Activated naive CD8-positive, alpha-beta T cell treated with anti-CD3 and anti-CD28 coated beads, Interleukin-2, amount 10 ng/mL, durations not matched to agents 7 days and 5 days (primary cell): ENCODE results near the gene MVD. TPM values are rescaled to one million over a fixed set of nuclear protein-coding genes. Genes with fewer than 3 reads are reported as not detected.

ENCODE experiments used
- ATAC-seq: fragments of 150-1000 bp; cut with Tn5 transposase; one replicate; pipeline ENCODE4 v1.10.0; 2021; ENCODE audit warnings: low read depth, moderate library complexity
- POLR2A ChIA-PET: fragments of 350-600 bp; sonication (Branson Sonifier 250); formaldehyde crosslinking; loops from one replicate; lab custom pipeline; 2021; ENCODE audit warnings: antibody characterized with exemption; lab: Charles Lee
- DNase-seq: peaks from one replicate; pipeline ENCODE4 v3.0.0; 2021
- H3K27ac Mint-ChIP-seq: one replicate; pipeline ENCODE4 v1.8.0; 2022; ENCODE audit warnings: mild to moderate bottlenecking, mixed read lengths
- H3K27me3 Mint-ChIP-seq: one replicate; pipeline ENCODE4 v1.8.0; 2022; ENCODE audit warnings: mild to moderate bottlenecking, moderate library complexity, mixed read lengths
- H3K36me3 Mint-ChIP-seq: one replicate; pipeline ENCODE4 v1.8.0; 2021; ENCODE audit warnings: mild to moderate bottlenecking, mixed read lengths
- H3K4me1 Mint-ChIP-seq: one replicate; pipeline ENCODE4 v1.8.0; 2021; ENCODE audit warnings: mixed read lengths
- H3K4me3 Mint-ChIP-seq: one replicate; pipeline ENCODE4 v1.8.0; 2022; ENCODE audit warnings: mild to moderate bottlenecking, moderate library complexity, mixed read lengths
- H3K9me3 Mint-ChIP-seq: one replicate; pipeline ENCODE4 v1.8.0; 2021; ENCODE audit warnings: mixed read lengths
- total RNA-seq, 2 experiments: library from RNA; stranded (reverse); gene quantifications; one replicate each; pipeline ENCODE4 v1.2.3, GENCODE V29; 2021

MVD gene
- total RNA-seq, 2 experiments from 2014 or later = 80.7 to 84.2 TPM

DNA sequence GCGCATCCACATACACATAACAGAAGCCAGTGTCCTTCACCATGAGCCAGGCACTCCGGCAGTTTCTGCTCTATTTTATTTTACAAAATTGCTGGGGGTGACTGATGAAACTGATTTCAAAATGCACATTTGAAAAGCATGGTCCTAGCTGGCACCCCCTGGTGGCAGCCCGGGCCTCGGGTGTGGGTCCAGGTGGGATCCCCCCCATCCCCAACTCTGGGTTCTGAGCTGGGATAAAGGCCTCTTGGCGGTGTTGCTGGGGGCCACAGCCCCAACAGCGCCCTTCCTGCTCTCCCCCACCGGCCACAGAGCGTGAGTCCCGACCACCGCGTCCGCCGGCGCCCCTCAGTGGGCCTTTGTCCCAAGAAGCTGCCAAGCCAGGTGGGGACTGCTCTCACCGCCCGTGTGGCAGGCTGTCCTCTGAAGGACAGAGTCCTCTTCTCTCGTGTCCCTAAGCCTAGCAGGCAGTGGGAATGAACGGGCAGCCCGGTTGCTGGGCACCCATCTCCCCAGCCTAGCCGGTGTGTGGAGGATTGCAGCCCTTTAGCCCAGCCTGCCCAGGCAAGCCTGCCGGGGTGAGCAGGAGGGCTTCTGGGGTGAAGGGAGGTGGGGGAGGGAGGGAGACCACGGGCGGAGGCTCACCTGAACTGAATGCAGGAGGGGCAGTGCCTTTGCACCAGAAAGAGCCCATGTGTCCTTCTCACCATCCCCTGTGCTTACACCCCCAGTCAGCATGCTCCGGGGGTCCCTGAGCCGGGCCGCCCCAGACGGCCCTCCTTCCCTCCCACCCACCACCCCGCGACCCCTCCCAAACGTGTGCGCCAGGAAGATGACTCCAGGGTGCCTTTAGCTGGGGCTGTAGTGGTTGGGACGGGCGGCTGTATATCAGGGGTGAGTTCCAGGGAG is 22.5 kb upstream of the MVD start:
- Mint-ChIP-seq H3K4me3 (peak overlapping the region; percentile 86), H3K36me3 (peaks cover 5% of the 10 kb centered on the region), H3K27ac (peak overlapping the region; percentile 73), H3K9me3 (no peaks in the 10 kb centered on the region), H3K4me1 (peaks cover 35% of the 10 kb centered on the region), H3K27me3 (peaks cover 1% of the 10 kb centered on the region)
- ATAC-seq (peak; percentile 10), DNase-seq (peak; percentile 81)
- POLR2A ChIA-PET = interaction anchor here (0.6 to 4.3 kb wide), 5 partner anchors 17 to 125 kb away, joined by 3 to 66 read pairs (median 4); partner anchors contain the start of gene CYBA

DNA sequence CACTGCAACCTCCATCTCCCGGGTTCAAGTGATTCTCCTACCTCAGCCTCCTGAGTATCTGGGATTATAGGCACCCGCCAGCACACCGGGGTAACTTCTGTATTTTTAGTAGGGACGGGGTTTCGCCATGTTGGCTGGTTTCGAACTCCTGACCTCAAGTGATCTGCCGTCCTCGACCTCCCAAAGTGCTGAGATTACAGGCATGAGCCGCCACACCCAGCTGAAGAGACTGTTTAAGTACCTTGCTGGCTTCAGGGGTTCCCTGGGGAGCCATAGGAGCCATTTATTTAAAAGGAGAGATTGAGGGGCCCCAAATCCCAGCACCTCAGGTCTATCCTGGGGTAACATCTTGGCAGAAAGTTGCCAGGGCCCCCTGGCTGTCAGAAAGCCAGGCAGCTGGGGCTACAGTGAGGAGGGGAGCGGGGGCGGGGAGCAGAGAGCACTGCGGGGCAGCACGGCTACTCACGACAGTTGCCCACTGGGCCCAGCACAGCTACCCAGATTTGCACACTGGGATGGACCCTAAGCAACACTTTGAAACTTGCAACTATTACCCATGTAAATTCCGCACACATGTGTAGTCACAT is 21.8 kb upstream of the MVD start:
- Mint-ChIP-seq H3K27ac (peak overlapping the region; percentile 73), H3K27me3 (peaks cover 1% of the 10 kb centered on the region), H3K4me3 (peak overlapping the region; percentile 86), H3K4me1 (peaks cover 35% of the 10 kb centered on the region), H3K36me3 (peaks cover 8% of the 10 kb centered on the region), H3K9me3 (no peaks in the 10 kb centered on the region)
- DNase-seq = no peak
- ATAC-seq = no peak
- POLR2A ChIA-PET = interaction anchor here (0.8 to 4.3 kb wide), 3 partner anchors 18 to 125 kb away, joined by 3 to 66 read pairs (median 4); no protein-coding TSS in a partner anchor

DNA sequence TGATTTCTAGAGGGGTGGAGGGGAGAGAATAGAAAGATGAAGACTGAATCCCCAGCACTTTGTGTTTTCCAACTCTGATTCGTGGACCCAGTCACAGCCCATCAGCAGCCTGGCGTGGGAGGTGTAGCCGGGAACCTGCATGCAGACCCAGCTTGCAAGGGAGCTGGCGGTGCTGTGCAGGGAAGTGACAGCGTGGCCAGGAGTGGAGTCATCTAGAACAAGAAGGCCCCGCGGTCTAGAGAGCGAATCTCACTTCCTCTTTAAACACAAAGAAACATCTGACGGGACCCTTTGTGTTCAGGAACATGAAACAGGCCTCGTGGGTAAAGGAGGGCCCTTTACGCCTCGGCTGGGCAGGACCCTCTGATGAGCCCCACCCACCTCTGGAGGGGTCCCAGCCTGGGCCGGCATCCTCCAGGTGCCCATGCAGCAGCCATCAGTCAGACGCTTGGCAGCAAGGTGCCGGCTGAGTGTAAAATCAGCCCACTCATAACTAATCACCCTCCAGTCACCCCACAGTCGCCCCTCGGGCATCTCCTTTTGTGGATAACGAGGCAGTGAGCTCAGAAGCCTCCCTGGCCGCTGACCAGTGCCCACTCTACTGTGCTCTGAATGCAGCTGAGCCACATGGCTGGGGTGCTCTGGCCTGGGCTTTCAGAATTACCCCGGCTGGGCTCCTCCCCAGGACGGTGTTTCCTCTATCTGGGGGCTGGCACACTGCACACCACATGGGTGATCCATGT is 19.0 kb upstream of the MVD start:
- Mint-ChIP-seq H3K4me3 (peak overlapping the region; percentile 81), H3K27ac (peak overlapping the region; percentile 98), H3K9me3 (no peaks in the 10 kb centered on the region), H3K36me3 (peaks cover 8% of the 10 kb centered on the region), H3K4me1 (peaks cover 27% of the 10 kb centered on the region), H3K27me3 (no peaks in the 10 kb centered on the region)
- DNase-seq = peak; percentile 65
- ATAC-seq = peak; percentile 65
- POLR2A ChIA-PET = interaction anchor here (1.0 to 3.4 kb wide), 13 partner anchors 10 to 511 kb away, joined by 3 to 23 read pairs (median 3); partner anchors contain the start of gene MVD

DNA sequence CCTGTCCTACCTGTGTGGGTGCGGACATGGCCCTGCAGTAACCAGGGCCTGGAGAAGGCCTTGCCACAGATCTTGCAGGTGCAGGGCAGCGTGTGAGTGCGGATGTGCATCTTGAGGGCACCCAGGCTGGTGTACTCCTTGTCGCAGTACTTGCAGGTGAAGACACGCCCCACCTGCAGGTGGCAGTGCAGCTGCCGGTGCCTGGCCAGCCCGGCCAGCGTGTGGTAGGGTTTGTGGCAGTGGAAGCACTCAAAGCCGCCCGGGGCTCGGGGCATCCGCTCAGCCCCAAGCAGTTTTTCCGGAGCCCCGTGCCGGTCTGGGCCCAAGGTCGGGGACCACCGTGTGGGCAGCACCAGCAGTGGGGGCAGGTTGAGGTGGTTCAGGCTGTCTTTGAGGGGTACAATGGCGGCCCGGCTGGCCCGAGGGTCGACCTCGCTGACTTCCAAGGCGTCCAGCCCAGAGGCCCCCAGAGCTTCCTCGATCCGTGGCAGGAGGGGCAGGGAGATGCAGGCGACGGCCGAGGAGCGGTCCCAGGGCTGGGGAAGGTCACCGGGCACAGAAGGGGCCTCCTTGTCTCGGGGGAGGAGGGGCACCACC is 18.3 kb upstream of the MVD start:
- POLR2A ChIA-PET = interaction anchor here (1.0 to 3.4 kb wide), 11 partner anchors 9 to 113 kb away, joined by 3 to 23 read pairs (median 5); partner anchors contain the start of gene MVD

DNA sequence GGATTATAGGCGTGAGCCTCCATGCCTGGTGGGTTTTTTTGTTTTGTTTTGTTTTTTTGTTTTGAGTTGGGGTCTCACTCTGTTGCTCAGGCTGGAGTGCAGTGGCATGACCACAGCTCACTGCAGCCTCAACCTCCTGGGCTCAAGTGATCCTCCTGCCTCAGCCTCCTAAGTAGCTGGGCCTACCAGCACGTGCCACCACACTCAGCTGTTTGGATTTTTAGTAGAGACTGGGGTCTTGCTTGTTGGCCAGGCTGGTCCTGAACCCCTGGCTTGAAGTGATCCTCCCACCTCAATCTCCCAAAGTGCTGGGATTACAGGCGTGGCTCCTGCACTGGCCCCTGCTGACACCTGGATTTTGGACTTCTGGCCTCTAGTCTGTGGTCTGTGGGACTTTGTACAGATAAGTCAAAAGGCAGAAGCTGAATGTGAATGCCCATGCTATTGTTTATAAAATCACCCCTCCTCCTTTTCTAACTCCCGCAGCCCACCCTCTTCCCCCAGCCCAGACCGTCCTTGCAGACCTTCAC is 17.7 kb upstream of the MVD start:
- Mint-ChIP-seq H3K36me3 (peaks cover 8% of the 10 kb centered on the region), H3K27me3 (no peaks in the 10 kb centered on the region), H3K9me3 (no peaks in the 10 kb centered on the region), H3K4me3 (peak overlapping the region; percentile 81), H3K4me1 (peaks cover 27% of the 10 kb centered on the region), H3K27ac (peak overlapping the region; percentile 98)
- ATAC-seq (no peak), DNase-seq (no peak)
- POLR2A ChIA-PET = interaction anchor here (0.8 to 3.4 kb wide), 9 partner anchors 9 to 113 kb away, joined by 3 to 23 read pairs (median 5); no protein-coding TSS in a partner anchor

More for the DNA sequence above, 18.3 kb upstream of the MVD start:
- Mint-ChIP-seq H3K27ac (peak overlapping the region; percentile 98), H3K27me3 (no peaks in the 10 kb centered on the region), H3K36me3 (peaks cover 8% of the 10 kb centered on the region), H3K9me3 (no peaks in the 10 kb centered on the region), H3K4me1 (peaks cover 27% of the 10 kb centered on the region), H3K4me3 (peak overlapping the region; percentile 81)
- DNase-seq (peak; percentile 70), ATAC-seq (peak; percentile 7)

DNA sequence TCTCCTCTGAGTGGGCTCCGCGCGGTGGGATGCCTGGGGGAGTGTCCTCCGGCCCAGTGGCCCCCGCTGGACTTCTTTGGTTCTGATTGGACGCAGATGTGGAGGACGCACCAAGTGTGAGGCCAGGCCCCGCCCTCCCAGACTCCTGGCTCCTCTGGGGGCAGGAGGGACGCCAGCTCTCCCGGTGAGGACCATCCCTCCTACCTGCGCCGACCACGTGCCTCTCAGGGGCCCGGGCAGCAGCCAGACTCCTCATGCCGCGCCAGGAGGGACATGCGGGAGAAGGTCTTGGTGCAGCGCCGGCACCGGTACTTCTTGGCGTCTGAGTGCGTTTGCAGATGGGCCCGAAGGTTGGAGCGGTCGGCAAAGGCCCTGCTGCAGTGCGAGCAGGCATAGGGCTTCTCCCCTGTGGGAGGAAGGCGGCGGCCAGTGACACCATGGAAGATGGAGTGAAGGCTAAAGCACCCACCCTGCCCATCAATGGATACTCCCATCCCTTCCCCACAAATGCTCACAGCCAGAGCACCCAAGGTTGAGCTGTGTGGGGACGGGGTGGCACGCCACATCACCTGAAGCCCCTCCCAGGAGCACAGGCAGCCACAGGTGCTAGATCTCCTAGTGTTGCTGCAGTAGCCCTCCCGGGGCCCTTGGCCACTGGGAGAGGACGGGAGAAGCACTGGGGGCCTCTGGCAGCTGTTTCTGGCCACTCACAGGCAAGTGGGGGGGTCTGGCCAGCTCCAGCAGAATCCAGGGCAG is 15.5 kb upstream of the MVD start:
- H3K27ac Mint-ChIP-seq = no peak overlapping the region
- H3K36me3 Mint-ChIP-seq = peaks cover 8% of the 10 kb centered on the region
- DNase-seq (no peak), ATAC-seq (no peak)
- peaks cover 20% of the 10 kb centered on the region for H3K4me1 Mint-ChIP-seq
- no peaks in the 10 kb centered on the region for H3K9me3 Mint-ChIP-seq
- POLR2A ChIA-PET = no interaction called here
- no peak overlapping the region for H3K4me3 Mint-ChIP-seq
- no peaks in the 10 kb centered on the region for H3K27me3 Mint-ChIP-seq

DNA sequence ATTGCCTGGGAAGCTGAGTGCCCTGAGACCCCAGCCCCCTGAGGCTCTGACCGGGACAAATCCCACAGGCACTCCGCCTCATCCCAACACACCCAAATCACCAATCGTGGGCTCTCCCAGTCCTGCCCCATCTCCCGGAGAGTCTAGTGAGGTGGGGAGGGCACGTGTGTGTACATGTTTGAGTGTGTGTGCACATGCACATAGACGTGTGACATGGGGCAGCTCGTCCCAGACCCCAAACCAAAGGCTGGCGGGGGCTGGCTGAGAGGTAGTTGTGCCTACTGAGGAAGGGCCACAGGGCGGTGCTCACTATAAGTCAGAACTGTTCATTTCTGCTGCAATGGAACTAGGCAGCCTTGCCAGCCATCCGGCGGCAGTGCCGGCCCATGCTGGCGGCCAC is 14.8 kb upstream of the MVD start:
- H3K27ac Mint-ChIP-seq = no peak overlapping the region
- H3K4me3 Mint-ChIP-seq = no peak overlapping the region
- H3K9me3 Mint-ChIP-seq = no peaks in the 10 kb centered on the region

DNA sequence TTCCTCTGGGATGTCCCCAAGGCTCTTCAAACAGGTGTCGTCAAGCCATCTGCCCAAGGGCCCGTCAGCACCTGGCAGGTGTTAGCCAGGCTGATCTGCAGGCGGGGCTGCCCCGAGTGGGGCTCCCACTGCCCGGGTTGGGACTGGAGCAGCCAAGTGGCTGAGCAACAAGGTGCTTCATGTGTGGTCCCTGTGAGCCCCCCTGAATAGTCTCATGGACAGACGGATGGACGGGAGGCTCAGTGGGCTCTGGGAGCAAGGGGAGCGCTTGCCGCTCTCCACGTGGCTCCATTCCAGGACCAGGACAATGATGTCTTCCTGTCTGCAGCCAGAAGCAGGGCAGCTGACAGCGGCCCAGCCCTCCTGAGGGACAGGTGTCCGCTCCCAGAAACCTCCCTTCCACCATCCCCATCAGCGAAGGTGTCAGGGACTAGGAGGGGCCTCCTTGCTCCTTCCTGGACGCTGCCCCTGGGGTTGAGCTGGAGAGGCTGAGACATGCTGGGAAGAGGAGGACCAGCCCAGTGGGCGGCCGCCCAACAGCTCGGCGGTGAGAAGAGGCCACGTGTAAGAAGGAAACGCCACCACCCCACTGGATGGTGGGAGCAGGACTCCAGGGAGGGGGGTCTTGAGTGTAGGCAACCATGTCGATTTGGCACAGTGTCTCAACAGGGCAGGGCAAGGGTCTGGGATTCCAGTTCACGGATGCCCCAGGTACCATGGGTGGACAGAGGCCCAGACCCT is 13.8 kb upstream of the MVD start:
- POLR2A ChIA-PET = interaction anchor here (1.2 kb wide), 1 partner anchor 13 kb away, joined by 3 read pairs; no protein-coding TSS in a partner anchor
- H3K27me3 Mint-ChIP-seq = no peaks in the 10 kb centered on the region
- ATAC-seq (no peak), DNase-seq (no peak)
- H3K27ac Mint-ChIP-seq = no peak overlapping the region
- H3K4me1 Mint-ChIP-seq = peaks cover 11% of the 10 kb centered on the region
- peaks cover 7% of the 10 kb centered on the region for H3K36me3 Mint-ChIP-seq
- no peak overlapping the region for H3K4me3 Mint-ChIP-seq
- H3K9me3 Mint-ChIP-seq = no peaks in the 10 kb centered on the region

More for the DNA sequence above, 14.8 kb upstream of the MVD start:
- ATAC-seq (no peak), DNase-seq (no peak)
- Mint-ChIP-seq H3K4me1 (peaks cover 20% of the 10 kb centered on the region), H3K36me3 (peaks cover 8% of the 10 kb centered on the region), H3K27me3 (no peaks in the 10 kb centered on the region)
- POLR2A ChIA-PET = interaction anchor here (1.2 kb wide), 1 partner anchor 14 kb away, joined by 3 read pairs; no protein-coding TSS in a partner anchor

DNA sequence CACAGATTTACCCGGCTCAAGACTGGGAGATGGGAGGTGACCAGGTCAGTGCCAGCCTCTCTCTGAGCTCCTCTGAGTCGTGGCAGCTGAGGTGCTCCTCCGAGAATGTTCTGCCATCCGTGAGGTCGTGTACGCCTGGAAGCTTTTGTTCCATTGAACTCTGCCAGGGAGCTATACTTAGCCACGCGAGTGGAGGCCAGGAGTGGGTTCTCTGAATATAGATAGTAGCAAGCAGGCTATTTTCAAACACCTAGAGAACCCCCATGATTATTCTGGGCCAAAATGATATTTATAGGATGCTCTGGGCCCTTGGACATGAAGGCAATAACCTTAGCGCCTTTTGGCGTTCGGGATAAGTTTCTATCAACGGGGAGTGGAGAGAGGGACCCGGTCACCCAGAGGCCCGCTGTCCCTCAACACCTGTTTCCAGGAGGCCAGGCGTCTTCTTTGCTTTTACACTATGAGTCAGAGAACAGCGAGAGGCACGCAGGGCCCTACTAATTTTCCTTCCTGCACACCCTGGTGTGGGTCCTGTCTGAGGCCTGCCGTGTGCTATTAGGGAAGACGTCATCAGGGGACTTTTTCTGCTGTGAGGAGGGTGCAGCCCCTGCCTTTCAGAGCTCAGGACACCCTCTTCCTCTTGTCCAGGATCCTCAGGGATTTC is 11.0 kb upstream of the MVD start:
- no peaks in the 10 kb centered on the region for H3K36me3 Mint-ChIP-seq
- POLR2A ChIA-PET = interaction anchor here (0.5 kb wide), 1 partner anchor 13 kb away, joined by 3 read pairs; no protein-coding TSS in a partner anchor
- no peak overlapping the region for H3K4me3 Mint-ChIP-seq
- H3K9me3 Mint-ChIP-seq = no peaks in the 10 kb centered on the region
- no peaks in the 10 kb centered on the region for H3K4me1 Mint-ChIP-seq
- no peak for ATAC-seq
- no peaks in the 10 kb centered on the region for H3K27me3 Mint-ChIP-seq
- H3K27ac Mint-ChIP-seq = peak overlapping the region; percentile 25
- no peak for DNase-seq

DNA sequence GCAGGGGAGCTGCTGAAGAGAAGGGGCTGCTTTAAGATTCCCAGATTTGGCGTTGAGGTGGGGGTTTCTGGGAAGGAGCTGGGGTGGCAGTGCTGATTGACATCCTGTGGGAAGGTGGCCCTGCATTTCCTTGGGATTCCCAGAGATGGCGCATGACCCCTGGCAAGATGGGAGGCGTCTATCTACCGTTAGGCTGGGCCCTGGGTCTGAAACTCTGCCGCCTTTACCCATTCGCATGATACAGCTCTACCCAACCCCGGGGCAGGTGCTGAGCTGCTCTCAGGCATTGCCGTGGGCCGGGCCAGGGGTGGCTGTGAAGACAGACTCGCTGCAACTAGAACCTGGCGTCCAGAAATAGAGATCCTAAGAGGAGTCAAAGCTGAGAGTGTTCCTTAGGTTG is 9.9 kb upstream of the MVD start:
- Mint-ChIP-seq H3K27ac (no peak overlapping the region), H3K36me3 (peaks cover 5% of the 10 kb centered on the region), H3K4me1 (peaks cover 2% of the 10 kb centered on the region), H3K4me3 (no peak overlapping the region), H3K27me3 (no peaks in the 10 kb centered on the region), H3K9me3 (no peaks in the 10 kb centered on the region)
- ATAC-seq (no peak), DNase-seq (no peak)
- POLR2A ChIA-PET = interaction anchor here (0.8 to 2.5 kb wide), 2 partner anchors 8 to 9 kb away, joined by 3 to 17 read pairs; no protein-coding TSS in a partner anchor

DNA sequence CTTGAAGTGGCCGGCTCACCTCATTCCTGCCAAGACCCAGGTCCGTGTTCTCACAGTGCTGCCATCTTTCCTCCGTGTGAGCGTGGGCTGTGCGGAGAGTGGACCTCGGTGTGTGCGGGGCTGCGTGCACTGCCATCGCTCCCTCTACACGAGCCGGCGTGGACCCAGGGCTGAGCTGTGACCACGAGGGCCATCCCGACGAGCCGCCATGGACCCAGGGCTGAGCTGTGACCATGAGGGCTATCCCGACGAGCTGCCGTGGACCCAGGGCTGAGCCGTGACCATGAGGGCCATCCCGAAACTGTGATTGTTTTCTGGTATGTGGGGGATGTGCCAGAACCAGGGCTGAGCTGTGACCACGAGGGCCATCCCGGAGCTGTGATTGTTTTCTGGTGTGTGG is 8.9 kb upstream of the MVD start:
- ATAC-seq (no peak), DNase-seq (no peak)
- Mint-ChIP-seq H3K27ac (no peak overlapping the region), H3K36me3 (peaks cover 5% of the 10 kb centered on the region), H3K27me3 (no peaks in the 10 kb centered on the region), H3K4me3 (no peak overlapping the region), H3K4me1 (peaks cover 2% of the 10 kb centered on the region), H3K9me3 (no peaks in the 10 kb centered on the region)
- POLR2A ChIA-PET = interaction anchor here (0.8 to 2.5 kb wide), 2 partner anchors 8 to 9 kb away, joined by 3 to 17 read pairs; no protein-coding TSS in a partner anchor
